SHP77 treated with DMSO at 0.1 percent for 48 hours (cell line): ENCODE measurements around the gene TMEM98.
"Not testable (repeated sequence)": the region's sequence is repeated elsewhere in the genome, so short reads cannot be mapped to it uniquely, and the experiment has no call there.

ENCODE experiments used
- DNase-seq: peaks from one replicate; lab custom pipeline; 2025; lab: John Stamatoyannopoulos, UW

Gene TMEM98

DNA sequence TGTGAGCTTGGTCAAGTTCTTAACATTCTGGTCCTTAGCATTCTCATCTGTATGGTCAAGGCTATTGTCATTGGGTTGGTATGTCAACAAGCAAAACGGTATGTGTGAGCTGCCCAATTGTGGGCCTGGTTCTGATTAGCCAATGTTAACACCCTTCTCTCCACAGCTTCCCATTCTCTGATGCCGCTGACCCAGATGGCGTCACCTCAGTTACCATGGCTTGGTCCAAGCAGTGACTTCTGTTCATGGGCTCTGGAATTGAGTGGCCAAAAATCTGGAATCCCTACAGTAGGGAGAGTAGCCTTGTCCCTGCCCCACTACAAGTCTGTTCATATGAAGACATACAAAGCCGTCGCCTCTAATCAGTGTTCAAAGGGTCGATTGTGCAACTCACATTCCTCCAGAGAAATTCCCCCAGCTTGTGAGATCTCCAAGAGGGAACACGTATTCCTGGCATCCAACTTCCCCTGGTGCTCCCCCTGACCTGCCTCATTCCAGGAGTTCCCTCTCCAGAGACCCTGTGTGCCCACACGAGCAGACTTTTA lies 15.8 kb downstream of the TMEM98 start:
- DNase-seq, result no peak

DNA sequence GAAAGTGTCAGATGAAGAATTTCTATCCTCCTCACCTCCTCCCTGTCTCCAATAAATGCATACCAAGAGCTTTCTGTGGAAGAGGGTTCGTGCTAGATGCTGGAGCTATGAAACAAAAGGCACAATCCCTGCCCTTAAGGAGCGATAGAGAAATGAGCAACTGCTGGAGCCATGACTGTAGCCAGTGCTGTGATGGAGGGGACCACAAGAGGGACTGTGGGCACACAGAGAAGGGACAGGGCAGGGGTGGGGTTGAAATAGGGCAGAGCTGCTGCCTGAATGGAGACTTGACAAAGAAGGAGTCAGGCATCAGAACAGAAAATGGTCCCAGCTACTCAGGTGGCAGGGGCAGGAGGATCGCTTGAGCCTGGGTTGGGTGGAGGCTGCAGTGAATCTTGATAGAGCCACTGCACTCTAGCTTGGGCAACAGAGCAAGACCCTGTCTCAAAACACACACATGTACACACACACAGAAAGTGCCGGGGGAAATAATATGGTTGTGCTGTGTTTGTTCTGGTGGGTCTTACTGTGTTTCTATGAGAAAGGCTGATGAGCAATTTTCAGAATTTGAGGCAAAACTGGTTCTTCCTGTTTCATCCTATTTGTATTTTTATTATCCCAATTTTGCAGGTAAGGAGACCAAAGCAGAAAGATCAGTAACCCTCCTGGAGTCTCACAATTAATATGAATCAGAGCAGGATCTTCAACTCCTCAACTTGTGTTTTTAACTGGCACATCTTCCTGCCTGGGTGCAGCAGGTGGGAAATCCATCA lies 16.5 kb downstream of the TMEM98 start:
- no peak for DNase-seq

DNA sequence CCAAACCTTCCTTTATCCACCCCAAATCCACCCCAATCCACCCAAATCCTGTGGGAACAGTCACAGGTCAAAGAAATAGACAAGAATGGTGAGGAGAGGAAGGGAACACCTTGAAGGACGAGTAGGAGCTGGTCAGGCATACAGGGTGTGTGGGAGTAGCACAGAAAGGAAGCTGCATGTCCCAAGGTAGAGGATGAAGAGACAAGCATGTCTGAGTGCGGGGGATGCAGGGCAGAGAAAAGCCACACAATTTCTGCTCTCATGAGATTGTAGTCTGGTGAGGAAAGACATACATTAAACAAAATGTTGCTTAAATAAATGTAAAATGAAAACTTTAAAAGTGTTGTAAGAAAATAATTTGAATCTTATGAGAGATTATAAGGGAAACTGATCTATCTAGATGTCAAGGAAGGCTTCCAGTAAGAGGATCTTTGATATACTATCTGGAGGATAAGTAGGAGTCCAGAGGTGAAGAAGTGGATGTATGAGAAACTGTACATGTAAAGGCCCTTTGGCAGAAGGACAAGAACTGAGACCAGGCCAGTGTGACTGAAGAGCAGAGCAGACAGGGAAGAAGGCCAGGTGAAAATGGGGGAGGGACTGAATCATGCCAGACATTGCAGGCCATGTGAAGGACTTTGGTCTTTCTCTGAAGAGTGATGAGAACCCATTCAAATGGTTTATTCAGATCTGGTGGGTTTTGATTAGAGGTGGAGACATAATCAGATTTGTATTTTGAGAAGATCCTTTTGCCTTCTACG lies 18.6 kb downstream of the TMEM98 start:
- DNase-seq, result no peak

DNA sequence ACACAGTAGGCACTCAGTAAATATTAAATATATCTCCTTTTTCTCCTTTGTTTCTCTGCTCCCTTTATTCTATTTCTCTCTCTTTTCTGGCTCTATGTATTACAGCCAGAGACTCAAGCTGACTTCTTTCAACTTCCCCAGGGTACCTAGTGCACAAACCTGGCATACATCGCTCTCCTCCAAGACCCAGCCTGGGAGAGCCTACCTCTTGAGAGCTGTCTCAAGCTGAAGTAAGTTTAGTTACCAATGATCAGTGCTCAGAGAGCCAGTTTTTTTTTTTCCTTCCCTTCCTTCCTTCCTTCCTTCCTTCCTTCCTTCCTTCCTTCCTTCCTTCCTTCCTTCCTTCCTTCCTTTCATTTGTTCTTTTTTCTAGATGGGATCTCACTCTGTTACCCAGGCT lies 19.8 kb downstream of the TMEM98 start:
- no peak for DNase-seq

DNA sequence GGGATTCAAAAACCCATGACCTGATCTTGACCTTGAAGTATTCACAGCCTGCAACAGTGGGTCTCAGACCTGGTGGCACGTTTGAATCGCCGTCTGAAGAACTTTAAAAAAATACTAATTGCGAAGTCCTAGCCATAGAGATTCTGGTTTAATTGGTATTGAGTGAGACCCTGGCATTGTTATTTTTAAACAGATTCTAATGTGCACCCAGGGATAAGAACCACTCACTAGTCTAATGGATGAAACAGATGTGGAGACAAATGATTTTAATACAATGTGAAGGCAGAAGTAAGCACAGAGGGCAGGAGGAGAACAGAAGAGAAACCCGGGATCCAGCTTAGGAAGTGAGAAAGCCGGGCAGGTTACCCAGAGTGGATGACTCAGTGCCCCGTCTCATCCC lies 21.2 kb downstream of the TMEM98 start:
- DNase-seq, result no peak

DNA sequence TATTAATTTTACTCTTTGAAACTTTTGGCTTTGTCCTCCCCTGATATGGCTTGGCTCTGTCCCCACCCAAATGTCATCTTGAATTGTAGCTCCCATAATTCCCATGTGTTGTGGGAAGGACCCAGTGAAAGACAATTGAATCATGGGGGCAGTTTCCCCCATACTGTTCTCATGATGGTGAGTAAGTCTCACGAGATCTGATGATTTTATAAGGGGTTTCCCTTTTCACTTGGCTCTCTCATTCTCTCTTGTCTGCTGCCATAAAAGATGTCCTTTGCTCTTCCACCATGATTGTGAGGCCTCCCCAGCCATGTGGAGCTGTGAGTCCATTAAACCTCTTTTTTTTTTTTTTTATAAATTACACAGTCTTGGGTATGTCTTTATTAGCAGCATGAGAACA lies 24.5 kb downstream of the TMEM98 start:
- DNase-seq, result not testable (repeated sequence)

DNA sequence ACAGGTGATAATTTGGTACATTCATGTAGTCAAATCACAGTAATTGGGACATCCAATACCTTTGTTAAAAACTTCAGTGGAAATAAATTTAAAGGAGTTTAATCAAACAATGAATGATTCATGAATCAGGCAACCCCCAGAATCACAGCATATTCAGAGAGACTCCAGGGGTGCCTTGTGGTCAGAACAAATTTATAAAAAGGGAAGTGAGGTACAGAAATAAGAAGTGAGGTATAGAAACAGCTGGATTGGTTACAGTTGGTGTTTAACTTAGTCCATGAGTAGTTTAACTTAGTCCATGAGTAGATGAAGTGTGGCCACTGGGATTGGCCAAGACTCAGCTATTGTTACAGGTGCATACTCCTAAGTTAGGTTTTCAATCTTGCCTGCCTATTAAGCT lies 25.1 kb downstream of the TMEM98 start:
- DNase-seq, result no peak

DNA sequence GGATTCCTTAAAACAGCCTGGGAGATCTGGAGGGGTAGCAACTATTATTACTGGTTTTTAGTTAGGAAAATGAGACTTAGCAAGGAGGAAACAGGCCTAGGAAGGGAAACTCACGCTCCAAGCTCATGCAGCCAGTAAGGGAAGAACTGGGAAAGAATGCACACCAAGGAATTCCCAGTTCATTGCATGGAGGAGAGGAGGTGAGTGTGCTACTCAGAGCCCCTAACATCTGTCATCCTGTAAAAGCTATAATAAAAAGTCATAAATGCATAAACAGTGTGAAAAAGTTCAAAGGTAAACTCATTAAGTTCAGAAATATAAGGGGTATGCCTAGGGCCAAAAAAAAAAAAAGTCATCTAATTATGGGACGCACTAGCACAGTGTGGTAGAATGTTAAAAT lies 25.9 kb downstream of the TMEM98 start:
- DNase-seq, result no peak

DNA sequence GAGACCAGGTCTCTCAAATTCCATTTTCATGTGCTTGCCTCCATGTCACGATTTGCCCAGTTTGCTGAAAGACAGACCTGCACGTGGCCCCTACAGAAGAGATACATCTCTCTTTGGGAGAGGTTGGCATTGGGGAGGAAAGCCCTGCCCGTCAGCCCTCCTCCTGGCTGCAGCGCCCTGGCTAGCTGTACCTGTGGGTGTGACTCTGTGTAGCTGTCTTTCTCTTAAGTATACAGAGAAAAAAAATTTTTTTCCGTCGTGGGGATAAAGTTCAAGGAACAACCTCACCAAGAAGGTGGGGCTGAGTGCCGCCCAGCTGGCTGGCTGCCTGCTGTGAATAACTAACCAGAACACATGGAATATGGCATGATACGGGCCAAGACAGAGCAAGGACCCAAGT lies 26.5 kb downstream of the TMEM98 start:
- DNase-seq, result no peak

DNA sequence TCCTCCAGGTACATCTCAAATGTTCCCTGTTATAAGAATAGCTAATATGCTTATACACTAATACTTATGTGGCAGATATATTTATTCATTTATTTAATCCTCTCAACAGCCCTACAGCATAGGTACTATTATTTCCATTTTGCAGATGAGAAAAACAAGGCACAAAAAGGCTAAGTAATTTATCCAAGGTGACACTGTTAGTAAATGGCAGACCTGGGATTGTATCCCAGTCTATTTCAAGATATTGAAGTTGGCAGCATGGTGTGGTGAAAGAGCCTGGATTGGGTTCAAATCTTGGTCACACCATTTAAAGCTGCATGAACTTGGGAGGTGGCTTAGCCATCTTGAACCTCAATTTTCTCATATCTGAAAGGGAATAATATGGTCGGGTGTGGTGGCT lies 27.2 kb downstream of the TMEM98 start:
- no peak for DNase-seq

DNA sequence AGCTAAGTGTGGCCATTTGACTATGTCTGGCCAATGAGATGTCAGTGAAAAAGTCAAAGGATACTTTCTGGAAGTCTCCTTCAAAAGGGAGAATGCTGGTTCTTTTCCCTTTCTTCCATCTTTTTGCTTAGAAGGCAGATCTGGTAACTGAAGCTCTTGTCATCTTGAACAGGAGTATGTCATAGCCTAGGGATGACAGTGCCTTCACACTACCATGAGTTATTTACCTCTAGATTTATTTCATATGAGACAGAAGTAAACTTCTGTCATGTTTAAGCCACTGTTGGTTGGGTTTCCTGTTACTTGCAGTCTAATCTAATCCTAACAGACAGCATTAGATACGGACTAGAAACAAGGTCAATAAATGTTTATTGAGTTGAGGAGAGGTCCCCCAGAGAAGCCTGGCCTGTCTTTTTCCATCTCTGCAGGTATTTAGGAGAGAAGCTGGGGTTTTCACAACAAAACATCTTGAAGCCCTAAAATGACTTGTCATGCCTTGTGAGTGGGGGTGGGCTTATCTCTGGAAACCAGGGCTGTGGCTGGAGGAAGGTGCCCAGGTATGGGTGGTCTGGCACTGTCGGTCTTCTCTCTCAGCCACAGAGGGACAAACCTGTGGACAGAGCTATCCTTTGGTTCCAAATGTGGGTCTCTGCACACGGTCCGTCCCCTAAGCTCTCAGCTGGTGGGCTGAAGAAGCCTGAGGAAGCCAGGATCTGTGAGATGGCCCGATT lies 28.5 kb downstream of the TMEM98 start:
- no peak for DNase-seq

DNA sequence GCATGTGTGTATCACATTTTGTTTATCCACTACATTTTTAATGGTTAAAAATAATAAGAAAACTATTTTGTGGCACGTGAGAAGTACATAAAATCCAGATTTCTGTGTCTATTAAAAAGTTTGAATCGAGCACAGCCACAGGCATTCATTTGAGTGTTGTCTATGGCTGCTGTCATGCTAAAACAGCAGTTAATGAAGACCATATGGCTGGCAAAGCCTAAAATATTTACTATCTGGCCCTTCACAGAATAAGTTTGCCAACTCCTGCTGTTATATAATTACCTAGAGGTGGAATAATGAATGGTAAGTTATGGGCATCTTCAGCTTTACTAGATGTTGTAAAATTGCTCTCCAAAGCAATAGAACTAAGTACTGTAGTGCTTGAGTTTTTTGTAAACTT lies 30.5 kb downstream of the TMEM98 start:
- no peak for DNase-seq

DNA sequence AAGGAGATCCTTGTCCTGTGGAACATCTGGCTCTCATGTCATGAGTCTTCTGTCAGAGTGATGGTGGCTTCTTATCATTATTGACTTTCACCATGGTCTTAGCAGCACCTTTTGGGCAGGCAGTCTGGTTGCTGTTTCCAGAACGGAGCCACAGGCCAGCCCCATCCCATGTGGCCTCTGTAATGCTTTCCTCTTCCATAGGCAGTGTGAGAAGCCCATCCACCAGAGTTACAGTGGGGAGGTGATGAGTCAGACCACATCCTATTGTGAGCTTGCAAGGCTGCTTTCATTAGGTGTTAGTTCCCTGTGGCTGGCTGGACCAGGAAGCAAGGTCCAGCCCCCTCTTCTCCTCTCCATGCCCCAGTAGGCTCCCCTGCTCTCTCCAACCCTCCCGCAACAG lies 32.9 kb downstream of the TMEM98 start:
- no peak for DNase-seq

DNA sequence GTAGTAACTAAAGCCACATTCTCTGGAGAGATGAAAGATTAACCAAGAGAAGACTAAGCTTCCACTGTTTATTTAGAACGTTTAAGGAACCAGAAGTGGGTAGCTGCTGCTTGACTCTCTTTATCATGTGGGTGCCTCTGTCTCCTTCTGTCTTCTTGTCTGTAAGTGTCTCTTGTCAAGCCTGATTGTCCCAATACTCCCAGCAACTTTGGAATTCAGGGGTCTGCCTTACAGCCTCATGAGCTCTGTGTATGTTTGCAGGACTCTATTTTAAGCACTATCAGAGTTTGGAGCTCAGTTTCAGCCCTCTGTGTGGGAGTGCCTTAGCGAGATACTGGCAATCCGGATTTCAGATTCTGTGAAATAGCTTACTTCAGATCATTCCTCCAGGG lies 34.4 kb downstream of the TMEM98 start:
- no peak for DNase-seq

DNA sequence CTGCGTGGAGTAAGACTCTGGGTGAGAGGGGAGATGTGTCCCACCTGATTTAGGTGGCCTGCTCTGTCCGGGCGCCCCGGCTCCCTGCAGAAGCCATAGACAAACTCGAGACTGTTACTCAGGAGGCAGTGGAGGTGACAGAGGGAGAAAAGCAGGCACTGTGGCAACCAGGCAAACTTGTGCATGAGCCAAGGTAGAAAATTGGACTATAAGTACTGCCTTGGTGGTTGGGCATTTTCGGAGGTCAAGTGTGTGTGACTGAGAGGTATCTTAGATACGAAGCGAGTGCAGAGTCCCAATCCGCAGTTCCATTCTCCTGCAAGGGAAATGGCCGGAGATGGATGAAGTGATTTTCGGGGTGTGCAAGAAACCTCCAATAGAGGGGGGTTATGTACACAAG lies 36.6 kb downstream of the TMEM98 start:
- DNase-seq, result no peak

DNA sequence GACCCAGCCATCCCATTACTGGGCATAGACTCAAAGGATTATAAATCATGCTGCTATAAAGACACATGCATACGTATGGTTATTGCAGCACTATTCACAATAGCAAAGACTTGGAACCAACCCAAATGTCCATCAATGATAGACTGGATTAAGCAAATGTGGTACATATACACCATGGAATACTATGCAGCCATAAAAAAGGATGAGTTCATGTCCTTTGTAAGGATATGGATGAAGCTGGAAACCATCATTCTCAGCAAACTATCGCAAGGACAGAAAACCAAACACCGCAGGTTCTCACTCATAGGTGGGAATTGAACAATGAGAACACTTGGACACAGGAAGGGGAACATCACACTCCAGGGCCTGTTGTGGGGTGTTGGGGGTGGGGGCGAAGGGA lies 41.3 kb downstream of the TMEM98 start:
- DNase-seq, result not testable (repeated sequence)

DNA sequence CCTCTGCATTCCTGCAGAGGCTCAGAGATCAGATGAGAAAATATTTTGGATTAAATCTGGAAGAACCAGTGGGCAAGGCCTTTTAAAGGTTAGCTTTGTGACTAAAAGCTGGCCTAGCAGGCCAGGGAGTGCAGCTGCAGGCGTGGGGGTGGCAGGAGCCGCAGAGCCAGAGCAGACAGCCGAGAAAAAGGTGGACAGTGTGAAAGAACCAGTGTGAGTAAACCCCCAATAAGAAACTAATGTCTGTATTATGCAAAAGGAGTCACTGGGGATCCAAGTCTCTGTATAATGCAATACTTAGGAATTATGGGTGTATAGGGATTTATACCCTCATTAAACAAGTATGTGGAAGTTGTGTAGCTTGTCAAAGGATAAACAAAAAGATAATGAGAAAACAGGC lies 42.3 kb downstream of the TMEM98 start:
- DNase-seq, result no peak

DNA sequence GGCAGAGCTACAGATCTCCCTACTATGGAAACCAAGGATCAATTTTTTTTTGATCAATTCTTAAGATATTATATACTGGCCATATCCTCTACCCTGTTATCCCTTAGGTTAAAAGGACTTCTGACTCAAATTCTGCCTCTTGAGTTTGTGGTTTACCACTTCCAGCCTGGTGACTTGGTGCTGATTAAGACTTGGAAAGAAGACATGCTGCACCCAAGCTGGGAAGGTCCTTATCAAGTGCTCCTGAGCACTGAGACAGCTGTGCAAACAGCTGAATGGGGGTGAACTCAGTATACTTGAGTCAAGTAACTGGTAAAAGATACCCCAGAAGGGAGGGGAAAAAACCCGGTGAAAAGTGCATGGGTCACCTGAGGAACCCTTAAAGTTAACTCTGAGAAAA lies 43.2 kb downstream of the TMEM98 start:
- no peak for DNase-seq

DNA sequence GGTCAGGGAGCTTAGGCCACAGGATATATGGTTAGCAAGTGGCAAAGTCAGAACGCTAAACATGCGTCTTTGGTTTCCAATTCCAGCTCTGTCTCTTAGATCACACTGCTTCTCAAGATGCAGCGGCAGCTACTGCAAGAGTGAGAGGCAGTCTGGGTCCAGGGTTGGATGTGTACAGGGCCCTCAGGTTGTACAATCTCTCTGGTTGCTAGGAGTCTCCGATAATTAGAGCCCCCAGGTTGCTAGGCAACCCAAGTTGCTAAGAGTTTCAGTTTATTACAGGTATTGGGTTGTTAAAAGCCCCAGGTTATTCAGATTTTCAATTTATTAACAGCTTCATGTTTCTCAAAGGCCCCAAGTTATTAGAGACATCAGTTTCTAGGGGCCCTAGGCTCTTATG lies 48.2 kb downstream of the TMEM98 start:
- no peak for DNase-seq

DNA sequence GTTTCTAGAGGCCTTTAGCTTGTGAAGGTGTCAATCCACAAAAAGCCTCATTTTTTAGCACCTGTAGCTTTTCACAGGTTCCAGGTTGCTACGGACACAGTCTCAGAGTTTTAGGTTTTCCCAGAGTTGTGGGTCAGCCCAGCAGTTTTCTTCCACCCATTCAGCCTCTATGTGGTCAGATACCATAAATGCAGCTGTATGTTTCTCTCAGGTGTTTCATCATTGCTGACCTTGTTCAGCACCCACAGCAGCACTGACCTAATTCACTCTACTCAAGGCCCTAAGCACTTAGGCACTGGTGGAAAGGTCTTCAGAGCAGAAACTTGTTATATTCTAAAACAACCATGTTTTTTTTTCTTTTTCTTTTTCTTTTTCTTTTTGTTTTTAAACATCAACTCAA lies 48.7 kb downstream of the TMEM98 start:
- DNase-seq, result no peak

DNA sequence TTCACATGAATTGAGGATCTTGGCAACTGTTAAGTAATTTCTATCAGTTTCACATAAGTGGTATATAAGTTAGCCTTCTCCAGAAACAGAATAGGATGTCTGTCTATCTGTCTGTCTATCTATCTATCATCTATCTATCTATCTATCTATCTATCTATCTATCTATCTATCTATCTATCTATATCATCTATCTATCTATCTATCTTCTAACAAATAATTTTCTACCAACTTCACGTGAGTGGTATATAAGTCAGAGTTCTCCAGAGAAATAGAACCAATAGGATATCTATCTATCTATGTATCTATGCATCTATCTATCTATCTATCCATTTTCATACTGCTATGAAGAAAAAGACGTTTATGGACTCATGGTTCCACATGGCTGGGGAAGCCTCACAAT lies 52.3 kb downstream of the TMEM98 start:
- DNase-seq, result no peak

DNA sequence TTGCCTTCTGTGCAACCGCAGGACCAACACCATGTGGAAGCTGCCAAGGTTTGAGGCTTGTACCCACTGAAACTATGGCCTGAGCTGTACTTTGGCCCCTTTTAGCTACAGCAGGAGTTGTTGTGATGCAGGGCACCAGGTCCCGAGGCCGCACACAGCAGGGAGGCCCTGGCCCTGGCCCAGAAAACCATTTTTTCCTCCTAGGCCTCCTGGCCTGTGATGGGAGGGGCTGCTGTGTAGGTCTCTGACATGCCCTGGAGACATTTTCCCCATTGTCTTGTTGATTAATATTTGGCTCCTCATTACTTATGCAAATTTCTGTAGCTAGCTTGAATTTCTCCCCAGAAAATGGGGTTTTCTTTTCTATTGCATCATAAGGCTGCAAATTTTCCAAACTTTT lies 53.7 kb downstream of the TMEM98 start:
- DNase-seq, result not testable (repeated sequence)
